ENCODE measurements around the gene SLFN5.

The SLFN5 gene

GRCh38 chr17:35214631-35215273 is 28.1 kb upstream of the SLFN5 start:
- Histone ChIP-seq H2BK5ac (ENCODE audit: low read depth, low read length, poor library complexity) (no peak overlapping the region), H3K27me3 (ENCODE audit: insufficient read depth, low read length) (no peaks in the 10 kb centered on the region), H3K36me3 (ENCODE audit: control insufficient read depth in 1 of 2, insufficient read depth in 2 of 2, low read length in 2 of 2) (no peaks in the 10 kb centered on the region), H4K8ac (ENCODE audit: low read depth, low read length) (no peak overlapping the region), H3K9me3 (ENCODE audit: insufficient read depth, low read depth, low read length) (no peaks in the 10 kb centered on the region), H3K79me1 (ENCODE audit: low read length) (no peaks in the 10 kb centered on the region), H4K91ac (ENCODE audit: low read depth, low read length) (no peak overlapping the region), H4K12ac (ENCODE audit: low read depth, low read length) (no peak overlapping the region), H2AK5ac (ENCODE audit: low read length) (no peak overlapping the region), H3K18ac (ENCODE audit: low read length) (no peak overlapping the region), H2AFZ (ENCODE audit: insufficient read depth, low read length, poor library complexity) (no peak overlapping the region), H3K4ac (ENCODE audit: low read depth, low read length) (no peak overlapping the region), H3K23ac (ENCODE audit: low read length) (no peak overlapping the region), H3K79me2 (ENCODE audit: control insufficient read depth, insufficient read depth, low read length, poor library complexity) (no peaks in the 10 kb centered on the region), H3K4me1 (ENCODE audit: control insufficient read depth in 1 of 2, insufficient read depth in 2 of 2, low read length in 2 of 2) (no peaks in the 10 kb centered on the region), H3K9ac (ENCODE audit: low read length) (no peak overlapping the region), H3K4me3 (ENCODE audit: low read depth, low read length) (no peak overlapping the region), H3K14ac (ENCODE audit: low read length) (no peak overlapping the region), H3K4me2 (ENCODE audit: low read length) (no peak overlapping the region), H3K27ac (ENCODE audit: low read depth, low read length) (no peak overlapping the region), H2BK12ac (ENCODE audit: low read length) (no peak overlapping the region), H2BK120ac (ENCODE audit: insufficient read depth, low read length, poor library complexity) (no peak overlapping the region)
- WGBS (ENCODE audit: extremely low coverage, insufficient coverage, insufficient read length), result no CpG with 5 or more reads among the region's 5 CpGs
- no peak for DNase-seq

GRCh38 chr17:35217107-35217506 is 25.8 kb upstream of the SLFN5 start:
- no peak for DNase-seq
- Histone ChIP-seq H4K91ac (ENCODE audit: low read depth, low read length) (no peak overlapping the region), H3K4me1 (ENCODE audit: control insufficient read depth in 1 of 2, insufficient read depth in 2 of 2, low read length in 2 of 2) (no peaks in the 10 kb centered on the region), H3K79me1 (ENCODE audit: low read length) (no peaks in the 10 kb centered on the region), H4K12ac (ENCODE audit: low read depth, low read length) (no peak overlapping the region), H3K36me3 (ENCODE audit: control insufficient read depth in 1 of 2, insufficient read depth in 2 of 2, low read length in 2 of 2) (no peaks in the 10 kb centered on the region), H2BK5ac (ENCODE audit: low read depth, low read length, poor library complexity) (no peak overlapping the region), H3K27ac (ENCODE audit: low read depth, low read length) (no peak overlapping the region), H3K4me3 (ENCODE audit: low read depth, low read length) (no peak overlapping the region), H3K27me3 (ENCODE audit: insufficient read depth, low read length) (no peaks in the 10 kb centered on the region), H3K9me3 (ENCODE audit: insufficient read depth, low read depth, low read length) (no peaks in the 10 kb centered on the region), H3K14ac (ENCODE audit: low read length) (no peak overlapping the region), H2AFZ (ENCODE audit: insufficient read depth, low read length, poor library complexity) (no peak overlapping the region), H3K4me2 (ENCODE audit: low read length) (no peak overlapping the region), H3K18ac (ENCODE audit: low read length) (no peak overlapping the region), H3K79me2 (ENCODE audit: control insufficient read depth, insufficient read depth, low read length, poor library complexity) (no peaks in the 10 kb centered on the region), H3K9ac (ENCODE audit: low read length) (no peak overlapping the region), H3K23ac (ENCODE audit: low read length) (no peak overlapping the region), H2AK5ac (ENCODE audit: low read length) (no peak overlapping the region), H3K4ac (ENCODE audit: low read depth, low read length) (no peak overlapping the region), H2BK12ac (ENCODE audit: low read length) (no peak overlapping the region), H4K8ac (ENCODE audit: low read depth, low read length) (no peak overlapping the region), H2BK120ac (ENCODE audit: insufficient read depth, low read length, poor library complexity) (no peak overlapping the region)
- WGBS (ENCODE audit: extremely low coverage, insufficient coverage, insufficient read length), result no CpG with 5 or more reads among the region's 5 CpGs

GRCh38 chr17:35218915-35219314 is 24.0 kb upstream of the SLFN5 start:
- no peak overlapping the region for H4K12ac ChIP-seq (ENCODE audit: low read depth, low read length)
- H3K9ac ChIP-seq (ENCODE audit: low read length), result no peak overlapping the region
- no peaks in the 10 kb centered on the region for H3K4me1 ChIP-seq (ENCODE audit: control insufficient read depth in 1 of 2, insufficient read depth in 2 of 2, low read length in 2 of 2)
- no CpG with 5 or more reads among the region's 2 CpGs for WGBS (ENCODE audit: extremely low coverage, insufficient coverage, insufficient read length)
- DNase-seq, result no peak
- H2BK120ac ChIP-seq (ENCODE audit: insufficient read depth, low read length, poor library complexity), result no peak overlapping the region
- H3K79me1 ChIP-seq (ENCODE audit: low read length), result no peaks in the 10 kb centered on the region
- no peak overlapping the region for H2AK5ac ChIP-seq (ENCODE audit: low read length)
- H3K14ac ChIP-seq (ENCODE audit: low read length), result no peak overlapping the region
- H3K18ac ChIP-seq (ENCODE audit: low read length), result no peak overlapping the region
- no peak overlapping the region for H3K4me3 ChIP-seq (ENCODE audit: low read depth, low read length)
- H3K79me2 ChIP-seq (ENCODE audit: control insufficient read depth, insufficient read depth, low read length, poor library complexity), result no peaks in the 10 kb centered on the region
- H3K4me2 ChIP-seq (ENCODE audit: low read length), result no peak overlapping the region
- H2BK12ac ChIP-seq (ENCODE audit: low read length), result no peak overlapping the region
- no peak overlapping the region for H4K91ac ChIP-seq (ENCODE audit: low read depth, low read length)
- no peak overlapping the region for H3K27ac ChIP-seq (ENCODE audit: low read depth, low read length)
- no peak overlapping the region for H2AFZ ChIP-seq (ENCODE audit: insufficient read depth, low read length, poor library complexity)
- no peaks in the 10 kb centered on the region for H3K27me3 ChIP-seq (ENCODE audit: insufficient read depth, low read length)
- H3K9me3 ChIP-seq (ENCODE audit: insufficient read depth, low read depth, low read length), result peaks cover 2% of the 10 kb centered on the region
- H3K4ac ChIP-seq (ENCODE audit: low read depth, low read length), result no peak overlapping the region
- H4K8ac ChIP-seq (ENCODE audit: low read depth, low read length), result no peak overlapping the region
- H3K23ac ChIP-seq (ENCODE audit: low read length), result no peak overlapping the region
- no peak overlapping the region for H2BK5ac ChIP-seq (ENCODE audit: low read depth, low read length, poor library complexity)
- no peaks in the 10 kb centered on the region for H3K36me3 ChIP-seq (ENCODE audit: control insufficient read depth in 1 of 2, insufficient read depth in 2 of 2, low read length in 2 of 2)

GRCh38 chr17:35222452-35222851 is 20.4 kb upstream of the SLFN5 start:
- H2BK5ac ChIP-seq (ENCODE audit: low read depth, low read length, poor library complexity), result no peak overlapping the region
- WGBS (ENCODE audit: extremely low coverage, insufficient coverage, insufficient read length), result no CpG with 5 or more reads among the region's 2 CpGs
- H3K79me2 ChIP-seq (ENCODE audit: control insufficient read depth, insufficient read depth, low read length, poor library complexity), result no peaks in the 10 kb centered on the region
- H3K4me2 ChIP-seq (ENCODE audit: low read length), result no peak overlapping the region
- H4K12ac ChIP-seq (ENCODE audit: low read depth, low read length), result no peak overlapping the region
- H3K79me1 ChIP-seq (ENCODE audit: low read length), result no peaks in the 10 kb centered on the region
- H2AK5ac ChIP-seq (ENCODE audit: low read length), result no peak overlapping the region
- no peak overlapping the region for H4K8ac ChIP-seq (ENCODE audit: low read depth, low read length)
- no peaks in the 10 kb centered on the region for H3K4me1 ChIP-seq (ENCODE audit: control insufficient read depth in 1 of 2, insufficient read depth in 2 of 2, low read length in 2 of 2)
- H2AFZ ChIP-seq (ENCODE audit: insufficient read depth, low read length, poor library complexity), result no peak overlapping the region
- H3K14ac ChIP-seq (ENCODE audit: low read length), result no peak overlapping the region
- peaks cover 2% of the 10 kb centered on the region for H3K9me3 ChIP-seq (ENCODE audit: insufficient read depth, low read depth, low read length)
- H3K27ac ChIP-seq (ENCODE audit: low read depth, low read length), result no peak overlapping the region
- no peak overlapping the region for H3K4me3 ChIP-seq (ENCODE audit: low read depth, low read length)
- no peak overlapping the region for H3K23ac ChIP-seq (ENCODE audit: low read length)
- H2BK120ac ChIP-seq (ENCODE audit: insufficient read depth, low read length, poor library complexity), result no peak overlapping the region
- no peaks in the 10 kb centered on the region for H3K36me3 ChIP-seq (ENCODE audit: control insufficient read depth in 1 of 2, insufficient read depth in 2 of 2, low read length in 2 of 2)
- no peak for DNase-seq
- no peak overlapping the region for H3K9ac ChIP-seq (ENCODE audit: low read length)
- no peak overlapping the region for H4K91ac ChIP-seq (ENCODE audit: low read depth, low read length)
- no peak overlapping the region for H3K4ac ChIP-seq (ENCODE audit: low read depth, low read length)
- H3K18ac ChIP-seq (ENCODE audit: low read length), result no peak overlapping the region
- no peak overlapping the region for H2BK12ac ChIP-seq (ENCODE audit: low read length)
- H3K27me3 ChIP-seq (ENCODE audit: insufficient read depth, low read length), result no peaks in the 10 kb centered on the region

Measured in trophoblast cell (in vitro differentiated cells and primary cell).